ENCODE measurements around the gene WDR36.

WDR36 gene

GRCh38 chr5:111107371-111107770, 15.2 kb downstream of the WDR36 start:
- no peaks in the 10 kb centered on the region for H3K9me3 ChIP-seq (ENCODE audit: insufficient read depth, low read depth, low read length)
- no peaks in the 10 kb centered on the region for H3K9me2 ChIP-seq (replicated peaks; ENCODE audit: low read depth, low read length)
- TF ChIP-seq, protein P1, sequence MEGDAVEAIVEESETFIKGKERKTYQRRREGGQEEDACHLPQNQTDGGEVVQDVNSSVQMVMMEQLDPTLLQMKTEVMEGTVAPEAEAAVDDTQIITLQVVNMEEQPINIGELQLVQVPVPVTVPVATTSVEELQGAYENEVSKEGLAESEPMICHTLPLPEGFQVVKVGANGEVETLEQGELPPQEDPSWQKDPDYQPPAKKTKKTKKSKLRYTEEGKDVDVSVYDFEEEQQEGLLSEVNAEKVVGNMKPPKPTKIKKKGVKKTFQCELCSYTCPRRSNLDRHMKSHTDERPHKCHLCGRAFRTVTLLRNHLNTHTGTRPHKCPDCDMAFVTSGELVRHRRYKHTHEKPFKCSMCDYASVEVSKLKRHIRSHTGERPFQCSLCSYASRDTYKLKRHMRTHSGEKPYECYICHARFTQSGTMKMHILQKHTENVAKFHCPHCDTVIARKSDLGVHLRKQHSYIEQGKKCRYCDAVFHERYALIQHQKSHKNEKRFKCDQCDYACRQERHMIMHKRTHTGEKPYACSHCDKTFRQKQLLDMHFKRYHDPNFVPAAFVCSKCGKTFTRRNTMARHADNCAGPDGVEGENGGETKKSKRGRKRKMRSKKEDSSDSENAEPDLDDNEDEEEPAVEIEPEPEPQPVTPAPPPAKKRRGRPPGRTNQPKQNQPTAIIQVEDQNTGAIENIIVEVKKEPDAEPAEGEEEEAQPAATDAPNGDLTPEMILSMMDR (conservative IDR thresholded peaks at IDR 0.05; ENCODE audit: low read length): no peak
- no peak for TF ChIP-seq EZH2phosphoT487 (IDR thresholded peaks at IDR 0.05; ENCODE audit: borderline replicate concordance)
- H3F3A ChIP-seq (ENCODE audit: low read depth): no peaks in the 10 kb centered on the region
- no peaks in the 10 kb centered on the region for H3K79me2 ChIP-seq (ENCODE audit: insufficient read depth, low read length)
- H3K27me3 ChIP-seq (ENCODE audit: insufficient read depth, low read length, poor library complexity, severe bottlenecking): no peaks in the 10 kb centered on the region
- no peak overlapping the region for H3K4me2 ChIP-seq (ENCODE audit: low read depth, low read length, poor library complexity, severe bottlenecking)
- peaks cover 70% of the 10 kb centered on the region; the same call in 1 of the 2 replicates for H3K36me3 ChIP-seq (ENCODE audit: insufficient read depth, low read length)
- H4K20me1 ChIP-seq (ENCODE audit: insufficient read depth, low read length, poor library complexity, severe bottlenecking): no peaks in the 10 kb centered on the region
- no peaks in the 10 kb centered on the region for H3K4me1 ChIP-seq (ENCODE audit: insufficient read depth, low read length, poor library complexity, severe bottlenecking)
- no peak overlapping the region for H3K9ac ChIP-seq (ENCODE audit: low read depth, low read length, poor library complexity, severe bottlenecking)
- no peak overlapping the region for H2AFZ ChIP-seq (ENCODE audit: low read length)
- no peak overlapping the region for H3K4me3 ChIP-seq (ENCODE audit: low read length, poor library complexity, severe bottlenecking)

DNA sequence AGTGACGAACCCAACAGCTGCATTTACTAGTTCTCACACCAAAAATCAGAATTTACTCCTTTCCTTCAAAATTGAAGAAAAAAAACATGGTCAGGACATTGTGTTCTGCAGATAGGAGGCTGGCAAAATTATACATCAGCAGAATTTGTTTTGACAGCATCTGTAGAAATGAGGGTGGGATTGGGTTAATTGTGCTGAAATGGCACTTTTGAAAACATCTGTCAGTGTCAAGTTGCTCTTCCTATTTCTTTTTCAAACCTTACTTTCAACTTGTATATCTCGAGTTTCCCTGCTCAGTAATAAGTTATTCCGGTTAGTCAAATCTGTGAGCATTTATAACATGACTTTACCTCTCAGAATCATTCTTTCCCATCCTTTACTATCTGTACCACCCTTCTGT, 19.8 kb downstream of the WDR36 start:
- Histone ChIP-seq H3K4me3 (ENCODE audit: low read length, poor library complexity, severe bottlenecking) (no peak overlapping the region), H3K36me3 (ENCODE audit: insufficient read depth, low read length) (peaks cover 49% of the 10 kb centered on the region; the same call in 1 of the 2 replicates), H2AFZ (ENCODE audit: low read length) (no peak overlapping the region), H3F3A (ENCODE audit: low read depth) (no peaks in the 10 kb centered on the region), H3K9me3 (ENCODE audit: insufficient read depth, low read depth, low read length) (no peaks in the 10 kb centered on the region), H3K27me3 (ENCODE audit: insufficient read depth, low read length, poor library complexity, severe bottlenecking) (no peaks in the 10 kb centered on the region), H4K20me1 (ENCODE audit: insufficient read depth, low read length, poor library complexity, severe bottlenecking) (no peaks in the 10 kb centered on the region), H3K4me1 (ENCODE audit: insufficient read depth, low read length, poor library complexity, severe bottlenecking) (no peaks in the 10 kb centered on the region), H3K4me2 (ENCODE audit: low read depth, low read length, poor library complexity, severe bottlenecking) (no peak overlapping the region), H3K9ac (ENCODE audit: low read depth, low read length, poor library complexity, severe bottlenecking) (no peak overlapping the region), H3K9me2 (replicated peaks; ENCODE audit: low read depth, low read length) (no peaks in the 10 kb centered on the region), H3K79me2 (ENCODE audit: insufficient read depth, low read length) (no peaks in the 10 kb centered on the region)
- TF ChIP-seq EZH2phosphoT487 (IDR thresholded peaks at IDR 0.05; ENCODE audit: borderline replicate concordance): no peak

DNA sequence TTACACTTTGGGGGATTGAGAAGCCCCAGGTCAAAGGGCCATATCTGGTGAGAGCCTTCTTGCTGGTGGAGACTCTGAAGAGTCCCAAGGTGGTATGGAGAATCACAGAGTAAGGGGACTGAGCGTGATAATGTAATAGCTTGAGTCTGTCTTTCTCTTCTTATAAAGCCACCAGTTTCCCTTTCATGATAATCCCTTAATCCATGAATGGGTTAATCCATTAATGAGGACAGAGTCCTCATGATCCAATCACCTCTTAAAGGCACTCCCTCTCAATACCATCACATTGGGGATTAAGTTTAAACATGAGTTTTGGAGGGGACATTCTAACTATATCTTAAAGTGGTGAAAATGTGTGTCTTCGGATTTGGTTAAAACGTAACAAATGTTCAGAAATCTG, 21.5 kb downstream of the WDR36 start:
- Histone ChIP-seq H3K9me2 (replicated peaks; ENCODE audit: low read depth, low read length) (no peaks in the 10 kb centered on the region), H4K20me1 (ENCODE audit: insufficient read depth, low read length, poor library complexity, severe bottlenecking) (no peaks in the 10 kb centered on the region), H3K4me3 (ENCODE audit: low read length, poor library complexity, severe bottlenecking) (no peak overlapping the region), H3K9me3 (ENCODE audit: insufficient read depth, low read depth, low read length) (no peaks in the 10 kb centered on the region), H3F3A (ENCODE audit: low read depth) (no peaks in the 10 kb centered on the region), H3K27me3 (ENCODE audit: insufficient read depth, low read length, poor library complexity, severe bottlenecking) (no peaks in the 10 kb centered on the region), H3K9ac (ENCODE audit: low read depth, low read length, poor library complexity, severe bottlenecking) (no peak overlapping the region), H3K36me3 (ENCODE audit: insufficient read depth, low read length) (peaks cover 42% of the 10 kb centered on the region; the same call in 1 of the 2 replicates), H2AFZ (ENCODE audit: low read length) (no peak overlapping the region), H3K4me2 (ENCODE audit: low read depth, low read length, poor library complexity, severe bottlenecking) (no peak overlapping the region), H3K79me2 (ENCODE audit: insufficient read depth, low read length) (no peaks in the 10 kb centered on the region), H3K4me1 (ENCODE audit: insufficient read depth, low read length, poor library complexity, severe bottlenecking) (no peaks in the 10 kb centered on the region)
- TF ChIP-seq, protein P1 (conservative IDR thresholded peaks at IDR 0.05; ENCODE audit: low read length): no peak
- TF ChIP-seq EZH2phosphoT487 (IDR thresholded peaks at IDR 0.05; ENCODE audit: borderline replicate concordance): no peak

DNA sequence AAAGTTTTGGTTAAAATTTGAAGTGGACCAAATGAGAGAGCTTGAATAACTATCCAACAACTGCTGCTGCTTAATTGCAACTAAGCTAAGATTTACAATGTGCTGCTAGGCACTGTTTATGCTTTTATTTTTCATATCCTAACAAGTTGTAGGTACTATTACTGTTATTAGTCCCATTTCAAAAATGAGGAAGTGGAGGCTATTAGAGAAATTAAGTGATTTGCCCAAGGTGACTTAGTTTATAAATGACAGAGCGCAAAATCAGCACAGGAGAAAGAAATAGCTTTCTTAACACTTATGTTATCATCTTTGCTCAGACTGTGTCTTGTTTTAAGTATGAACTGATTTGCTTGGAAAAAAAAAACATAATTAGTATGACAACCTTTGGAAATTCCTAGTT, 23.1 kb downstream of the WDR36 start:
- Histone ChIP-seq H3K27me3 (ENCODE audit: insufficient read depth, low read length, poor library complexity, severe bottlenecking) (no peaks in the 10 kb centered on the region), H3K36me3 (ENCODE audit: insufficient read depth, low read length) (peaks cover 46% of the 10 kb centered on the region; the same call in 1 of the 2 replicates), H3K4me2 (ENCODE audit: low read depth, low read length, poor library complexity, severe bottlenecking) (no peak overlapping the region), H3K9me2 (replicated peaks; ENCODE audit: low read depth, low read length) (no peaks in the 10 kb centered on the region), H3K4me3 (ENCODE audit: low read length, poor library complexity, severe bottlenecking) (no peak overlapping the region), H2AFZ (ENCODE audit: low read length) (no peak overlapping the region), H3K79me2 (ENCODE audit: insufficient read depth, low read length) (no peaks in the 10 kb centered on the region), H3K9ac (ENCODE audit: low read depth, low read length, poor library complexity, severe bottlenecking) (no peak overlapping the region), H4K20me1 (ENCODE audit: insufficient read depth, low read length, poor library complexity, severe bottlenecking) (no peaks in the 10 kb centered on the region), H3F3A (ENCODE audit: low read depth) (no peaks in the 10 kb centered on the region), H3K4me1 (ENCODE audit: insufficient read depth, low read length, poor library complexity, severe bottlenecking) (no peaks in the 10 kb centered on the region), H3K9me3 (ENCODE audit: insufficient read depth, low read depth, low read length) (no peaks in the 10 kb centered on the region)
- no peak for TF ChIP-seq EZH2phosphoT487 (IDR thresholded peaks at IDR 0.05; ENCODE audit: borderline replicate concordance)
- TF ChIP-seq, protein P1 (conservative IDR thresholded peaks at IDR 0.05; ENCODE audit: low read length): no peak

Measured in Loucy (cell line).